ENCODE results near the gene BTAF1.

BTAF1 gene

DNA sequence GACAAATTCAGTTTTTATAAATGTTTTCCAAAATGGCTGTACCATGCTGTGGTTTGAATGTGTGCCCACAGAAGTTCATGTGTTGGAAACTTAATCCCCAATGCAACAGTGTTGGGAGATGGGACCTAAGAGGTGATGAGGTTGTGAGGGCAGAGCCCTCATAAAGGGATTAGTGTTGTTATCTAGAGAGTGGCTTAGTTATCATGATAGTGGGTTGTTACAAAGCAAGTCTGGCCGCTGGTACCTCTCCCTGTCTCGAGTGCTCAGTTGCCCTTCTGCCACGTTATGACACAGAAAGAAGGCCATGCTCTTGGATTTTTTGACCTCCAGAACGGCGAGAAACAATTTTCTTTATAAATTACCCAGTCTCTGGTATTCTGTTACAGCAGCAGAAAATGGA is 119.0 kb downstream of the BTAF1 start:
- no peak overlapping the region for H3K4me3 ChIP-seq (ENCODE audit: low read length)
- no CpG with 5 or more reads among the region's 5 CpGs for WGBS (ENCODE audit: insufficient coverage, insufficient read length)
- no peaks in the 10 kb centered on the region for H3K27me3 ChIP-seq (ENCODE audit: control insufficient read depth, insufficient read depth, low read length)
- H3K9me3 ChIP-seq (ENCODE audit: control insufficient read depth, insufficient read depth, low read length) = no peaks in the 10 kb centered on the region
- no peak for DNase-seq (ENCODE audit: low read depth, low spot score)
- H3K36me3 ChIP-seq (ENCODE audit: control insufficient read depth, insufficient read depth, low read length) = no peaks in the 10 kb centered on the region
- no peaks in the 10 kb centered on the region; the same call in 1 of the 2 replicates for H3K4me1 ChIP-seq (ENCODE audit: control insufficient read depth, insufficient read depth, low read length)
- H3K27ac ChIP-seq (ENCODE audit: low read length) = no peak overlapping the region

- peak overlapping the region; percentile 34; the same call in 1 of the 2 replicates for H3K4me3 ChIP-seq (ENCODE audit: low read length)
- DNase-seq (ENCODE audit: low read depth, low spot score) = no peak
- no CpG with 5 or more reads among the region's 37 CpGs for WGBS (ENCODE audit: insufficient coverage, insufficient read length)
- H3K4me1 ChIP-seq (ENCODE audit: control insufficient read depth, insufficient read depth, low read length) = no peaks in the 10 kb centered on the region; the same call in 1 of the 2 replicates
- no peaks in the 10 kb centered on the region for H3K9me3 ChIP-seq (ENCODE audit: control insufficient read depth, insufficient read depth, low read length)
- no peaks in the 10 kb centered on the region for H3K27me3 ChIP-seq (ENCODE audit: control insufficient read depth, insufficient read depth, low read length)
- no peaks in the 10 kb centered on the region for H3K36me3 ChIP-seq (ENCODE audit: control insufficient read depth, insufficient read depth, low read length)
- no peak overlapping the region for H3K27ac ChIP-seq (ENCODE audit: low read length)
These were observed 122.1 kb downstream of the BTAF1 start for GRCh38 chr10:92045641-92046106.

DNA sequence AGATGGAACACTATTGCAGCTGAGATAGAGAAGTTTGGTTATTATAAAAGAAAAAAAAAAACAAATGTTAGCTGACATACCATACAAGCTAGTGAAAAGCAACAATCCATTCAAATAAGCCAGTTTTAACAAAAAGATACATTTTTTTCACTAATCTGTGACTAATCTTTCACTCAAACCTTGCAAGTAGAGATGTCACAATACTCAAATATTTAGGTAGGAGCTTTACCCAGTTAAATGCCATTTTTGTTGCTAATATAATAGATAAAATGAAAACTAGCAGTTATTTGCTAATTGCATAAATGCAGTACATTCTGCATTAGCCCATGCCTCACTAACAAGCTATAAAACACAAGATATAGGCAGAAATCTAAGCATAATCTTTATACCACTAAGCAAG is 123.6 kb downstream of the BTAF1 start:
- no peaks in the 10 kb centered on the region; the same call in 1 of the 2 replicates for H3K4me1 ChIP-seq (ENCODE audit: control insufficient read depth, insufficient read depth, low read length)
- DNase-seq (ENCODE audit: low read depth, low spot score) = no peak
- H3K4me3 ChIP-seq (ENCODE audit: low read length) = no peak overlapping the region
- H3K9me3 ChIP-seq (ENCODE audit: control insufficient read depth, insufficient read depth, low read length) = no peaks in the 10 kb centered on the region
- H3K36me3 ChIP-seq (ENCODE audit: control insufficient read depth, insufficient read depth, low read length) = no peaks in the 10 kb centered on the region
- H3K27ac ChIP-seq (ENCODE audit: low read length) = no peak overlapping the region
- no peaks in the 10 kb centered on the region for H3K27me3 ChIP-seq (ENCODE audit: control insufficient read depth, insufficient read depth, low read length)

GRCh38 chr10:92052088-92052487 is 128.5 kb downstream of the BTAF1 start:
- no peak for DNase-seq (ENCODE audit: low read depth, low spot score)
- Histone ChIP-seq H3K9me3 (ENCODE audit: control insufficient read depth, insufficient read depth, low read length) (no peaks in the 10 kb centered on the region), H3K27me3 (ENCODE audit: control insufficient read depth, insufficient read depth, low read length) (no peaks in the 10 kb centered on the region; the same call in 1 of the 2 replicates), H3K36me3 (ENCODE audit: control insufficient read depth, insufficient read depth, low read length) (no peaks in the 10 kb centered on the region), H3K4me1 (ENCODE audit: control insufficient read depth, insufficient read depth, low read length) (no peaks in the 10 kb centered on the region), H3K4me3 (ENCODE audit: low read length) (no peak overlapping the region), H3K27ac (ENCODE audit: low read length) (no peak overlapping the region)
- no CpG with 5 or more reads among the region's 18 CpGs for WGBS (ENCODE audit: insufficient coverage, insufficient read length)

DNA sequence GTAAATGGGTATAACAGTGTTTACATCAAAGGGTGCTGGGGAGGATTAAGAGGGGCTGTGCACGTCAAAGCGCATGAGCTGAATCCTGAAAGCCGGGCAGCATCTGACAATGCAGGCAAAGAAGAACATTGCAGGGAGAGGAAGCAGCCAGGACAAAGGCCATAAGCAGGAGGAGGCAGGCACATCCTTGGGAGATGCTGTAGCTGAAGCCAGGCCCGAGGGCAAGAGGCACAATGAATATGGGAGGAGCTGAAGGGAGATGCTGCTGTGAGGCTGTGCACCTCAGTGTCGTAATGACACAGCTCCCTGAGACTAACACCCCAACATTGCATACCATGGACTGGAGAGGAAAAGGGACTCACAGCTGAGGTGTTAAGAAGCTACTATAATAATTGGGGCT is 129.2 kb downstream of the BTAF1 start:
- no peak for DNase-seq (ENCODE audit: low read depth, low spot score)
- no peaks in the 10 kb centered on the region for H3K36me3 ChIP-seq (ENCODE audit: control insufficient read depth, insufficient read depth, low read length)
- no CpG with 5 or more reads among the region's 5 CpGs for WGBS (ENCODE audit: insufficient coverage, insufficient read length)
- no peak overlapping the region for H3K27ac ChIP-seq (ENCODE audit: low read length)
- H3K27me3 ChIP-seq (ENCODE audit: control insufficient read depth, insufficient read depth, low read length) = no peaks in the 10 kb centered on the region; the same call in 1 of the 2 replicates
- no peaks in the 10 kb centered on the region for H3K9me3 ChIP-seq (ENCODE audit: control insufficient read depth, insufficient read depth, low read length)
- no peaks in the 10 kb centered on the region for H3K4me1 ChIP-seq (ENCODE audit: control insufficient read depth, insufficient read depth, low read length)
- no peak overlapping the region for H3K4me3 ChIP-seq (ENCODE audit: low read length)

DNA sequence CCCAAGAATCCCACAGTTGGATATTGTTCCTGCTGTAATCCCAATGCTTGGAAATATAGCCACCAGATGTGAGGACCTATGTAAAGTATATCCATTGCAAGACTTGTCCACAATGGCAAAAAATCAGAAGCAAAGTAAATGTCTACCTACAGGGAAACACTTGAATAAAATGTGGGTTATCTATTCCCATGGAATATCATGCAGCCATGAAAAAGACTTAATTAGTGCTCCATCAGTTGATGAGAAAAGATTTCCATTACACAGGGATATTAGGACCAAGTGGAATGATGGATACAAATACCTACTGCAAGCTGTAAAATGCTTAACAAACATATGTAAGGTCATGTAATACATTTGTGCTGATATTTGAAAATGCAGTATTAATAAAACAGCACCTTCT is 131.2 kb downstream of the BTAF1 start:
- no peak for DNase-seq (ENCODE audit: low read depth, low spot score)
- H3K9me3 ChIP-seq (ENCODE audit: control insufficient read depth, insufficient read depth, low read length) = no peaks in the 10 kb centered on the region
- no peaks in the 10 kb centered on the region; the same call in 1 of the 2 replicates for H3K27me3 ChIP-seq (ENCODE audit: control insufficient read depth, insufficient read depth, low read length)
- no peaks in the 10 kb centered on the region for H3K4me1 ChIP-seq (ENCODE audit: control insufficient read depth, insufficient read depth, low read length)
- H3K4me3 ChIP-seq (ENCODE audit: low read length) = no peak overlapping the region
- no peak overlapping the region for H3K27ac ChIP-seq (ENCODE audit: low read length)
- H3K36me3 ChIP-seq (ENCODE audit: control insufficient read depth, insufficient read depth, low read length) = no peaks in the 10 kb centered on the region

DNA sequence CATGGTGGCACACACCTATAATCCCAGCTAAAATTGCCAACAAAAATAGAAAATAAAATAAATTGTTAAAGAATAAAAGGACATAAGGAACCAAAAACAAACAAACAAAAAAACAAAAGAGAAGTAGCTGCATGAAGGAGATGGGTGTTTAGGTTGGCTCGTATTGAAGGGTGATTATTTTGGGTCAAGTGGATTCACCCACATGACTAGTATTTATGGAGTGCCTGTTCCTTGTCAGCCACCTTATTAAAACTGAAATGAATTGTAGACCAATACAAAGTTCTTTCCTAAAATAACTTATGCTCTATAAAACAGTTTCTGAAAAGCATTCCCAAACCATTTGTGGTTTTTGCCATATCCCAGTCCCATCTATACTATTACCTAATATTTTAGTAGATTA is 138.7 kb downstream of the BTAF1 start:
- H3K4me1 ChIP-seq (ENCODE audit: control insufficient read depth, insufficient read depth, low read length) = no peaks in the 10 kb centered on the region
- no peak overlapping the region for H3K4me3 ChIP-seq (ENCODE audit: low read length)
- H3K27ac ChIP-seq (ENCODE audit: low read length) = no peak overlapping the region
- WGBS (ENCODE audit: insufficient coverage, insufficient read length) = no CpG with 5 or more reads among the region's 1 CpG
- H3K9me3 ChIP-seq (ENCODE audit: control insufficient read depth, insufficient read depth, low read length) = no peaks in the 10 kb centered on the region
- H3K27me3 ChIP-seq (ENCODE audit: control insufficient read depth, insufficient read depth, low read length) = no peaks in the 10 kb centered on the region
- no peak for DNase-seq (ENCODE audit: low read depth, low spot score)
- H3K36me3 ChIP-seq (ENCODE audit: control insufficient read depth, insufficient read depth, low read length) = no peaks in the 10 kb centered on the region

DNA sequence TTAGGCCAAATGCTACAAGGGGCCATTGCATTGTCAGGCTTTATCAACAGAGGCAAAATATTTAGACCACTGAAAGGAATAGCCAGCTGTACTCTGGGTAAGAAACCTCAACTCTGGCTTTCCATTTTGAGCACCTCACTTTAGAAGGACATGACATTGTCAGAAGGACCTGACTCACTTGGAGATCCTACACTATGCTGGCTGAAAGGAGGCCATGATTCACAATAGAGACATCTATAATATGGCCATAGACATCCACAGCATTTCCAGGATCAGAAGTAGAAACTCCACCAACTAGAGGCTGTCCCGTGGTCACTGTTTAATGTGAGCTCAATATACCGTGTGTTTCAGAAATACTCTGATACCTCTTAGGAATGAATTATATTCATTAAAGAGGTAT is 140.9 kb downstream of the BTAF1 start:
- Histone ChIP-seq H3K27me3 (ENCODE audit: control insufficient read depth, insufficient read depth, low read length) (no peaks in the 10 kb centered on the region), H3K36me3 (ENCODE audit: control insufficient read depth, insufficient read depth, low read length) (no peaks in the 10 kb centered on the region), H3K27ac (ENCODE audit: low read length) (no peak overlapping the region), H3K9me3 (ENCODE audit: control insufficient read depth, insufficient read depth, low read length) (no peaks in the 10 kb centered on the region), H3K4me3 (ENCODE audit: low read length) (no peak overlapping the region), H3K4me1 (ENCODE audit: control insufficient read depth, insufficient read depth, low read length) (no peaks in the 10 kb centered on the region)
- no CpG with 5 or more reads among the region's 2 CpGs for WGBS (ENCODE audit: insufficient coverage, insufficient read length)
- DNase-seq (ENCODE audit: low read depth, low spot score) = no peak

GRCh38 chr10:92066386-92066785 is 142.8 kb downstream of the BTAF1 start:
- H3K36me3 ChIP-seq (ENCODE audit: control insufficient read depth, insufficient read depth, low read length) = no peaks in the 10 kb centered on the region
- H3K27ac ChIP-seq (ENCODE audit: low read length) = no peak overlapping the region
- H3K9me3 ChIP-seq (ENCODE audit: control insufficient read depth, insufficient read depth, low read length) = no peaks in the 10 kb centered on the region
- WGBS (ENCODE audit: insufficient coverage, insufficient read length) = no CpG with 5 or more reads among the region's 4 CpGs
- H3K4me3 ChIP-seq (ENCODE audit: low read length) = no peak overlapping the region
- no peaks in the 10 kb centered on the region for H3K4me1 ChIP-seq (ENCODE audit: control insufficient read depth, insufficient read depth, low read length)
- no peak for DNase-seq (ENCODE audit: low read depth, low spot score)
- no peaks in the 10 kb centered on the region for H3K27me3 ChIP-seq (ENCODE audit: control insufficient read depth, insufficient read depth, low read length)

DNA sequence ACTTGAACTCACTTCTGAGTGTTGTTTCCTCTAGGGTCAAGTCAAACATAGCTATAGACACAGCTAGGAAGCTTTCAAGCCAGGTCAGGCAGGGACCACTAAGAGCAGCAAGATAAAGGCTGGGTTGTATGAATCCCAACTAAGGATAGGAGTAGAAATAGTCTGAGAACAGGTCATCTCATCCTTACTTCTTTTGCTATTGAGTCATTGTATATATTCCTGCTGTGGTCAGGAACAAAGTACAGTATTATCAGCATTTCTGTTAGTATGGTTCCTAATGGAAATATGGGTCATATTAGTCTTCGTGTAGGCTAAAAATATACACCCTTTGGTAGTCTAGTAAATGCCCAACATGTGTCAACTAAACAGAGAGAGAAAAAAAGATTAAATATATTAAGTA is 145.3 kb downstream of the BTAF1 start:
- no peak for DNase-seq (ENCODE audit: low read depth, low spot score)
- WGBS (ENCODE audit: insufficient coverage, insufficient read length) = no CpG with 5 or more reads among the region's 1 CpG

GRCh38 chr10:92074126-92074887 is 150.7 kb downstream of the BTAF1 start:
- no CpG with 5 or more reads among the region's 6 CpGs for WGBS (ENCODE audit: insufficient coverage, insufficient read length)
- H3K27ac ChIP-seq (ENCODE audit: low read length) = no peak overlapping the region
- H3K36me3 ChIP-seq (ENCODE audit: control insufficient read depth, insufficient read depth, low read length) = no peaks in the 10 kb centered on the region
- H3K4me3 ChIP-seq (ENCODE audit: low read length) = no peak overlapping the region
- no peaks in the 10 kb centered on the region for H3K27me3 ChIP-seq (ENCODE audit: control insufficient read depth, insufficient read depth, low read length)
- DNase-seq (ENCODE audit: low read depth, low spot score) = no peak
- no peaks in the 10 kb centered on the region for H3K9me3 ChIP-seq (ENCODE audit: control insufficient read depth, insufficient read depth, low read length)
- H3K4me1 ChIP-seq (ENCODE audit: control insufficient read depth, insufficient read depth, low read length) = no peaks in the 10 kb centered on the region

More for the DNA sequence above, 145.3 kb downstream of the BTAF1 start:
- H3K27ac ChIP-seq (ENCODE audit: low read length) = no peak overlapping the region
- H3K36me3 ChIP-seq (ENCODE audit: control insufficient read depth, insufficient read depth, low read length) = no peaks in the 10 kb centered on the region
- no peaks in the 10 kb centered on the region for H3K4me1 ChIP-seq (ENCODE audit: control insufficient read depth, insufficient read depth, low read length)
- no peak overlapping the region for H3K4me3 ChIP-seq (ENCODE audit: low read length)
- no peaks in the 10 kb centered on the region for H3K9me3 ChIP-seq (ENCODE audit: control insufficient read depth, insufficient read depth, low read length)
- H3K27me3 ChIP-seq (ENCODE audit: control insufficient read depth, insufficient read depth, low read length) = no peaks in the 10 kb centered on the region

Measured in iPS DF 6.9 (cell line).